HG02885 (cell line): Measurements from ENCODE around the gene CD247.

Experiments
- ATAC-seq: cut with Tn5 transposase; IDR thresholded peaks from one replicate; pipeline ENCODE4 v1.9.1; 2021; ENCODE audit warnings: mild to moderate bottlenecking; ENCODE audit not compliant: unreplicated experiment, poor library complexity

Gene CD247

GRCh38 chr1:167542109-167543032 lies 24.0 kb upstream of the CD247 start:
- no peak for ATAC-seq

GRCh38 chr1:167541610-167542009 lies 23.3 kb upstream of the CD247 start:
- no peak for ATAC-seq

- ATAC-seq: no peak
Measured at GRCh38 chr1:167541003-167541402, 22.7 kb upstream of the CD247 start.

GRCh38 chr1:167538657-167539056 lies 20.3 kb upstream of the CD247 start:
- no peak for ATAC-seq

- ATAC-seq: peak; percentile 60
Measured at GRCh38 chr1:167533851-167534300, 15.5 kb upstream of the CD247 start.

GRCh38 chr1:167532964-167533824 lies 14.9 kb upstream of the CD247 start:
- no peak for ATAC-seq

GRCh38 chr1:167532375-167532774 lies 14.0 kb upstream of the CD247 start:
- ATAC-seq: no peak

GRCh38 chr1:167529829-167530474 lies 11.6 kb upstream of the CD247 start:
- no peak for ATAC-seq

- no peak for ATAC-seq
Measured at GRCh38 chr1:167528057-167528728, 9.9 kb upstream of the CD247 start.

- ATAC-seq: no peak
Measured at GRCh38 chr1:167526667-167527383, 8.5 kb upstream of the CD247 start.

- ATAC-seq: no peak
Measured at GRCh38 chr1:167524651-167525050, 6.3 kb upstream of the CD247 start.

GRCh38 chr1:167522246-167522645 lies 3.9 kb upstream of the CD247 start:
- ATAC-seq: no peak

GRCh38 chr1:167520711-167521206 lies 2.4 kb upstream of the CD247 start:
- ATAC-seq: no peak

GRCh38 chr1:167517535-167518330 lies 596 bp downstream of the CD247 start:
- no peak for ATAC-seq

GRCh38 chr1:167516404-167517388 lies 1.6 kb downstream of the CD247 start:
- no peak for ATAC-seq

- ATAC-seq: no peak
Measured at GRCh38 chr1:167515893-167516321, 2.4 kb downstream of the CD247 start.

- no peak for ATAC-seq
Measured at GRCh38 chr1:167515461-167515860, 2.9 kb downstream of the CD247 start.
